HG03196 (cell line): ENCODE results near the gene PCDH7.

ENCODE experiments used
- ATAC-seq: cut with Tn5 transposase; IDR thresholded peaks from one replicate; pipeline ENCODE4 v1.9.1; 2021; ENCODE audit not compliant: unreplicated experiment

The PCDH7 gene

GRCh38 chr4:30726090-30726675 is 6.0 kb downstream of the PCDH7 start:
- no peak for ATAC-seq

DNA sequence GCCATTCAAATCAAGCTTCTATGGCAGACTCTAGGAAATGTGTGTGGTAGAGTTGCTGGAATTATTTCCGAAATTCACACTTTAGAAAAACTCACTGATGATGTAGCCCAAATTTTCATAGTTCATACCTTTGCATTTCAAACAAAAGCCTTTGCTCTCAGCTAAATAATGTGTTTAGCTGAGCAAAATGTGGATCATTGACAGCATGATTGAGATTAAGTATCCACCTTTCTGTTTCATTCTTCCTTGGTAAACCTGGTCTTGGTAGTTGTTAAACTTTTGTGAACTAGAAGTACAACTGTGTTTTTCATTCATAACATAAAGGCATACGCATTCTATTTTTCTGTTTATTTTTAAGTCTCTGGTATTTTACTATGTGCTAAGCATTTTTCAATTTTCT is 7.2 kb downstream of the PCDH7 start:
- ATAC-seq, result no peak

DNA sequence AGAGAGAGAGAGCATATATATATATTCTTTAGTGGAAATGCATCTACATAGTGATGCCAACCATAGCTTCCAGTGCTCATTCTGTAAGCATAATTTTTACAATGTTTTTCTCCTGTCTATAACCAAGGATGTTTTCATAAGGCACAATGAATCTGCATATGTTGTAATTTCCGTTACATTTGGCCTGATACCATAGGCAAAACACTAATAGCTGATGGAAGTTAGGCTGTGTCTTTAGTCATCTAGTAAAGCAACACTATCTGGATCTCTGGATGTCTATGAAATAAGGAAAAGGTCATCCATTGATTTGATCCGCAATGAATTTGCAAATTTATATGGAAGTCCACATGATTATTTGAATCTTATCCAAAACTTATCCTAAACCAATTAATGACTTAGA is 8.1 kb downstream of the PCDH7 start:
- no peak for ATAC-seq

GRCh38 chr4:30743897-30744296 is 23.7 kb downstream of the PCDH7 start:
- no peak for ATAC-seq

- no peak for ATAC-seq
These were observed 24.2 kb downstream of the PCDH7 start for GRCh38 chr4:30744386-30744785.

GRCh38 chr4:30744957-30745640 is 24.9 kb downstream of the PCDH7 start:
- no peak for ATAC-seq

DNA sequence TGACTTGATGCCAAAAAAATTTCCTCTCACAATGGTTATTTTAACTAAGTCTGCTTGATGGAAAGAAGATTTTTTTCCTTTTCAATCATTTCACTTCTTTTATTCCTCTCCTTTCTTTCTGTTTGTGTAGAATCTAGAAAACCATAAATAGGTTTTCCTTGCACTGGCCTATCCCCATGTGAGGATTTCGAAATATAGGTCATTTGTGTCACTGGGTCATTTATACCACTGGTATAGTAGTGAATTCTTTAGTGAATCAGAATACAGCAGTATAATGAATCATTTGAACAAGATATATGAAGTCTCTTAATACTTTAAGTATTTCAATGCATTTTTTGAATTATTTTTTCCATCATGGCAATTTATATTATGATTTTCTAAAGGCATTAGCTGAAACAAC is 26.6 kb downstream of the PCDH7 start:
- ATAC-seq, result no peak

- ATAC-seq, result no peak
These were observed 33.1 kb downstream of the PCDH7 start for GRCh38 chr4:30753316-30753715.

DNA sequence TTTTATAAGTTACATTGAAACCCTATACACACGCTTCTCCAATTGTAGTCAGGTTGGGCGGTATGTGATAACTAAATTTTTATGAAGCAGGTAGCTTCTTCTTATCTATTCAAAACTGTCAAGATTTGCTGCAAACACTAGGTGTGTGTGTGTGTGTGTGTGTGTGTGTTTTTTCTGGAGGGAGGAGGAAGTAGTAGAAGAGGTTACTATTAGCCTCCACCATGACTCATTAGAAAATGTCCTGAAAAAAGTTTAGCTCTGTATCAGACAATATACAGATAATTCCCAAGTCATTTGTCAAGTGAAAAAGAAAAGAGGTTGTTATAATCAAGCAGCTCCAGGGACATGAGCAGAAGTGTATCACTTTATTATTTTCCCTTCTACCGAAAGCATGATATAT is 33.9 kb downstream of the PCDH7 start:
- no peak for ATAC-seq

DNA sequence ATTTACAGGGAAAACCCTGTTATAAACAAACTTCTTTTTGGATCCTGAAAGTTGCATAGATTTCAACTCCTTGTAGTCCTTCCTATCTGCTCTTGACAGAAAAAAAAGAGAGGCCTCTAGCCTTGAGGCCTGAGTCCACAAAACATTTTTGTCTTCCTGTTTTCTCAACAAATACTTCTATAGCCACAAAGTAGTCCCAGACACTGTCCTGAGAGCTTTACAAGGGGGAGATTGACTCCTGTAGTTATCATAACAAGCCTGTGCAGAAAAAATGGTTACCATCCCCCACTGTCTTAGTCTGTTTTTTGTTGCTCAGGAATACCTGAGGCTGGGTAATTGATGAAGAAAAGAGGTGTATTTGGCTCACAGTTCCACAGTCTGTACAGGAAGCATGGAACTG is 35.2 kb downstream of the PCDH7 start:
- no peak for ATAC-seq

- ATAC-seq, result no peak
These were observed 36.4 kb downstream of the PCDH7 start for GRCh38 chr4:30756553-30756952.

GRCh38 chr4:30757357-30757756 is 37.2 kb downstream of the PCDH7 start:
- ATAC-seq, result no peak

- ATAC-seq, result no peak
These were observed 40.4 kb downstream of the PCDH7 start for GRCh38 chr4:30760551-30760950.

DNA sequence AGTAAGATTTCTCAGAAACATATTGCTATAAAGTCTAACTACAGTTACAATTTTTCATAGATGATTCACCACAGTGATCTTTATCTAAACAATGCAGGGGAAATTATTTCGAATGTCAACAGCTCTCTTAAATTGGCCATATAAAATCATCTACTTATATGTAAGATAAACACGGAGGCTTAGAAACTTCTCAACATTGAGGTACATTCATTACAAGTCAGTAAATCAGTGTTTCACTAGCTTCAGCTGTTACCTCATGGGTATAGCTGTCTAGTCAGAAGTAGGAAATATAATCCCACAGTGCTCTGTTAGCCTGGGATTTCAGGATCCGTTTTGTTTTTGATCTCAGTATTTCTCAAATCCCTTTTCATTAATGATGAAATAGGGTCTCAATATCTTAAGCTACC is 43.2 kb downstream of the PCDH7 start:
- no peak for ATAC-seq

DNA sequence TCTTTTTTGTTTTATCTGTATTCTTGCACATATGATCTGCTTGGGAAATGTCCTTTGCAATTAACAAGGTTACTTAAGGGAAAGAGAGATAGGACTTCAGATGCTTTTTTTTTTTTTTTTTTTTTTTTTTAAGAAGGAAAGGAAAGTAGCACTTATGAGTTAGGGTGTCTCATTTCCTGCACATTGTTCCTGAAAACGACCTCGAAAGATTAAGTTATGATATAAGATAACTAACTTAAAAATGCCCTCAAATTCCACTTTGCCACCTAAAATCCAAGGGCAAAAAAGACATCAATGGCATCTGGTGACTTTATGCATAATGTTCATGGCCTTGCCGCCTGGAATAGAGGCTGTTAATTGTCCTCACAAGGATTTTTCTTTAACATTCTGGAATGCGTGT is 44.9 kb downstream of the PCDH7 start:
- ATAC-seq, result no peak

GRCh38 chr4:30767147-30767845 is 47.1 kb downstream of the PCDH7 start:
- ATAC-seq, result no peak

DNA sequence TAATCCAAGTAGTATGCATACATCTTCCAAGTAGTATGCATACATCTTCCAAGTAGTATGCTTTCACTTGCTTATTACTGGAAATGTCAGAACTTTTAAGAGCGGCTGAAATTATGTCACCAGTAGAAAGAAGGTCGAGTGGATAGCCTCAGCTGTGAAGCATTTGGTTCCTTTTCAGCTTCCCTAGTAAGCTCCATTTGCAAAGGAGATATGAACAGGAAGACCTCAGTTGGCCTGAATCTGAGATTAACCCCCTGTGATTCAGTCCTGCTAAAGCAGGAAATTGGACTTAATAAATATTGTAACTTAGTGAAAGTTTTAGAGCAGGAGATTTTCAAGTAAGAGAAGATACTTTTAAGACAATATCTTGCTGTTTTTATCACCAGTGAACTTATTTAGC is 48.1 kb downstream of the PCDH7 start:
- no peak for ATAC-seq

- ATAC-seq, result no peak
These were observed 48.9 kb downstream of the PCDH7 start for GRCh38 chr4:30769093-30769492.

- no peak for ATAC-seq
These were observed 49.9 kb downstream of the PCDH7 start for GRCh38 chr4:30770049-30770549.

GRCh38 chr4:30770812-30771211 is 50.6 kb downstream of the PCDH7 start:
- ATAC-seq, result no peak

GRCh38 chr4:30776451-30776850 is 56.3 kb downstream of the PCDH7 start:
- no peak for ATAC-seq

GRCh38 chr4:30776921-30777415 is 56.8 kb downstream of the PCDH7 start:
- no peak for ATAC-seq
